ENCODE measurements around the gene SPSB1. TPM values are rescaled to one million over a fixed set of nuclear protein-coding genes. Genes with fewer than 3 reads are reported as not detected.

Gene SPSB1
- total RNA-seq, 4 donors from 2014 or later, result 18.9 to 64.9 (median 41.8) TPM

GRCh38 chr1:9385801-9386573 lies 93.3 kb downstream of the SPSB1 start:
- TF ChIP-seq EP300 (IDR thresholded peaks at IDR 0.05) (no peak), POLR2A (IDR thresholded peaks at IDR 0.05) (no peak)
- TF ChIP-seq, protein P1, sequence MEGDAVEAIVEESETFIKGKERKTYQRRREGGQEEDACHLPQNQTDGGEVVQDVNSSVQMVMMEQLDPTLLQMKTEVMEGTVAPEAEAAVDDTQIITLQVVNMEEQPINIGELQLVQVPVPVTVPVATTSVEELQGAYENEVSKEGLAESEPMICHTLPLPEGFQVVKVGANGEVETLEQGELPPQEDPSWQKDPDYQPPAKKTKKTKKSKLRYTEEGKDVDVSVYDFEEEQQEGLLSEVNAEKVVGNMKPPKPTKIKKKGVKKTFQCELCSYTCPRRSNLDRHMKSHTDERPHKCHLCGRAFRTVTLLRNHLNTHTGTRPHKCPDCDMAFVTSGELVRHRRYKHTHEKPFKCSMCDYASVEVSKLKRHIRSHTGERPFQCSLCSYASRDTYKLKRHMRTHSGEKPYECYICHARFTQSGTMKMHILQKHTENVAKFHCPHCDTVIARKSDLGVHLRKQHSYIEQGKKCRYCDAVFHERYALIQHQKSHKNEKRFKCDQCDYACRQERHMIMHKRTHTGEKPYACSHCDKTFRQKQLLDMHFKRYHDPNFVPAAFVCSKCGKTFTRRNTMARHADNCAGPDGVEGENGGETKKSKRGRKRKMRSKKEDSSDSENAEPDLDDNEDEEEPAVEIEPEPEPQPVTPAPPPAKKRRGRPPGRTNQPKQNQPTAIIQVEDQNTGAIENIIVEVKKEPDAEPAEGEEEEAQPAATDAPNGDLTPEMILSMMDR (IDR thresholded peaks at IDR 0.05), result no peak
- Histone ChIP-seq H3K27me3 (no peaks in the 10 kb centered on the region), H3K9me3 (no peaks in the 10 kb centered on the region), H3K36me3 (no peaks in the 10 kb centered on the region), H3K4me3 (no peak overlapping the region), H3K4me1 (peaks cover 0 to 22% (median 8%) of the 10 kb centered on the region in 4 donors), H3K27ac (no peak overlapping the region)
- DNase-seq (ENCODE audit: low spot score in 2 of 2), result no peak
- 91 to 92% methylated on average over 17 to 20 of the region's 20 CpGs for WGBS, 2 donors

DNA sequence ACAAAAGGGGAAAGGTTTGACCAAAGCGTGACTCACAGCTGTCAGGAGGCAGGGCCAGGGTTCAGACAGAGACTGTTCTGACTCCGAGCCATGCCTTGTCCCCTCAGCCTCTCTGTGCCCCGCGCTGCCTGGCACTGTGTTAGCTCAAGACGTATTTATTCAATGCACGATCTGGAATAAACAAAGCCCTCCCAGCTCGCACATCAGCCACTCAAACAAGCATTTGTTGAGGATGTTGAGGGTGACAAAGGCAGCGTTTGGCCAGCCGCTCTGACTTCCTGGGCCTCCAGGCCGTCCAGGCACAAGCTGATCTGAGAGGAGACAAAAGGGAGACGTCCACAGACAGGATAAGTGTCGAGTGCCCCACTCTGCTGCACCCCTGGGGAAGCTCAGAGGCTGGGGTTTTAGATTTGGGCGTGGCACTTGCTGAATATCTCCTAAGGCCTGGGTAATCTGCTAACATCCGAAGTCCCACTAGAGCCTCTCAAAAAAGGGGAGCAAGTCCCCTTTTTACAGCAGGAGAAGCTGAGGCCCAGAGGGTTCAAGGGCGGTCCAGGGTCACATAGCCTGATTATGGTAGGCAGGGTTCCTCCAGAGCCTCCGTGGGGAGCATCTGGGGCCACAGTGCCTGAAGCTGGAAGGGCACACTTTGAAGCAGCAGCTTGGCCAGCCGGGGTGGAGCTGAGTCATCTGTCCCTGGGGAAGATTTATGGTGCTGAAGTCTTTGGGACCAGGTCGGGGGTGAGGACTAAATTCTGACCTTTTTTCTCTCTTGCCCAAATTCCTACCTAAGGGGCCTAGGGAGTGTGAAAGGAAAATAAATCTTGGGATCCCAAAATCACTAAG lies 95.9 kb downstream of the SPSB1 start:
- Histone ChIP-seq H3K27me3 (no peaks in the 10 kb centered on the region), H3K4me1 (peaks cover 0 to 22% (median 8%) of the 10 kb centered on the region in 4 donors), H3K36me3 (no peaks in the 10 kb centered on the region), H3K9me3 (no peaks in the 10 kb centered on the region), H3K4me3 (no peak overlapping the region), H3K27ac (peak overlapping the region in 1 of 4 donors; percentile 68)
- WGBS, 2 donors, result 45 to 61% methylated on average over 18 of the region's 18 CpGs
- TF ChIP-seq POLR2A (IDR thresholded peaks at IDR 0.05) (no peak), EP300 (IDR thresholded peaks at IDR 0.05) (no peak)
- TF ChIP-seq, protein P1 (IDR thresholded peaks at IDR 0.05), result no peak
- DNase-seq (ENCODE audit: low spot score in 2 of 2), result no peak

GRCh38 chr1:9389968-9390367 lies 97.3 kb downstream of the SPSB1 start:
- no peak for DNase-seq (ENCODE audit: low spot score in 2 of 2)
- Histone ChIP-seq H3K4me1 (peaks cover 0 to 14% (median 4%) of the 10 kb centered on the region in 4 donors), H3K27ac (no peak overlapping the region), H3K27me3 (no peaks in the 10 kb centered on the region), H3K4me3 (no peak overlapping the region), H3K9me3 (peaks cover 0 to 3% (median 0%) of the 10 kb centered on the region in 4 donors), H3K36me3 (no peaks in the 10 kb centered on the region)
- WGBS, 2 donors, result 89 to 93% methylated on average over 7 of the region's 7 CpGs
- TF ChIP-seq, protein P1 (IDR thresholded peaks at IDR 0.05), result no peak
- no peak for TF ChIP-seq POLR2A (IDR thresholded peaks at IDR 0.05)
- TF ChIP-seq EP300 (IDR thresholded peaks at IDR 0.05), result no peak

- Histone ChIP-seq H3K4me1 (peaks cover 0 to 11% (median 2%) of the 10 kb centered on the region in 4 donors), H3K4me3 (no peak overlapping the region), H3K36me3 (no peaks in the 10 kb centered on the region), H3K9me3 (peaks cover 0 to 7% (median 0%) of the 10 kb centered on the region in 4 donors), H3K27me3 (no peaks in the 10 kb centered on the region), H3K27ac (no peak overlapping the region)
- TF ChIP-seq, protein P1 (IDR thresholded peaks at IDR 0.05), result no peak
- TF ChIP-seq EP300 (IDR thresholded peaks at IDR 0.05), result no peak
- no peak for TF ChIP-seq POLR2A (IDR thresholded peaks at IDR 0.05)
- WGBS, 2 donors, result 72 to 80% methylated on average over 6 of the region's 6 CpGs
- no peak for DNase-seq (ENCODE audit: low spot score in 2 of 2)
Observed at GRCh38 chr1:9391620-9392019, 98.9 kb downstream of the SPSB1 start.
